ENCODE results near the gene CACNB3. TPM values are rescaled to one million over a fixed set of nuclear protein-coding genes. Genes with fewer than 3 reads are reported as not detected.

CACNB3 gene
- 83.1 TPM for total RNA-seq (ENCODE audit: unreplicated experiment)
- long read RNA-seq, partial matches to known transcripts: 1 of 5 reads
- long read RNA-seq, other reads (novel, unspliced or antisense): 3 of 5 reads

- Mint-ChIP-seq H3K36me3 (ENCODE audit: low read depth, unreplicated experiment) (peaks cover 16% of the 10 kb centered on the region), H3K4me3 (ENCODE audit: unreplicated experiment) (peak within 1 kb of the TSS; percentile 94), H3K27ac (ENCODE audit: unreplicated experiment) (no peak within 1 kb of the TSS), H3K27me3 (ENCODE audit: unreplicated experiment) (peaks cover 21% of the 10 kb centered on the region), H3K9me3 (ENCODE audit: unreplicated experiment) (no peaks in the 10 kb centered on the region), H3K4me1 (ENCODE audit: unreplicated experiment) (peaks cover 41% of the 10 kb centered on the region)
- peak; percentile 72 for DNase-seq (ENCODE audit: low spot score)
- TF ChIP-seq CTCF (IDR thresholded peaks at IDR 0.05; ENCODE audit: unreplicated experiment): no peak
Observed at GRCh38 chr12:48817873-48818830, at the start of gene CACNB3. Gene CACNB3, plus strand, starts transcription at chr12:48818496. Its CDS starts 434 bp downstream, at chr12:48818930.

- Mint-ChIP-seq H3K36me3 (ENCODE audit: low read depth, unreplicated experiment) (peaks cover 45% of the 10 kb centered on the region), H3K4me3 (ENCODE audit: unreplicated experiment) (peak overlapping the region; percentile 42), H3K4me1 (ENCODE audit: unreplicated experiment) (no peaks in the 10 kb centered on the region), H3K27me3 (ENCODE audit: unreplicated experiment) (peaks cover 6% of the 10 kb centered on the region), H3K9me3 (ENCODE audit: unreplicated experiment) (no peaks in the 10 kb centered on the region), H3K27ac (ENCODE audit: unreplicated experiment) (no peak overlapping the region)
- TF ChIP-seq CTCF (IDR thresholded peaks at IDR 0.05; ENCODE audit: unreplicated experiment): no peak
- DNase-seq (ENCODE audit: low spot score): no peak
Observed at GRCh38 chr12:48768736-48769135, 49.6 kb upstream of the CACNB3 start.

GRCh38 chr12:48770756-48771155, 47.5 kb upstream of the CACNB3 start:
- no peak overlapping the region for H3K27ac Mint-ChIP-seq (ENCODE audit: unreplicated experiment)
- H3K36me3 Mint-ChIP-seq (ENCODE audit: low read depth, unreplicated experiment): peaks cover 55% of the 10 kb centered on the region
- DNase-seq (ENCODE audit: low spot score): no peak
- TF ChIP-seq CTCF (IDR thresholded peaks at IDR 0.05; ENCODE audit: unreplicated experiment): no peak
- H3K4me1 Mint-ChIP-seq (ENCODE audit: unreplicated experiment): no peaks in the 10 kb centered on the region
- H3K9me3 Mint-ChIP-seq (ENCODE audit: unreplicated experiment): no peaks in the 10 kb centered on the region
- peaks cover 11% of the 10 kb centered on the region for H3K27me3 Mint-ChIP-seq (ENCODE audit: unreplicated experiment)
- no peak overlapping the region for H3K4me3 Mint-ChIP-seq (ENCODE audit: unreplicated experiment)

- no peak for TF ChIP-seq CTCF (IDR thresholded peaks at IDR 0.05; ENCODE audit: unreplicated experiment)
- no peak for DNase-seq (ENCODE audit: low spot score)
- no peaks in the 10 kb centered on the region for H3K4me1 Mint-ChIP-seq (ENCODE audit: unreplicated experiment)
- H3K36me3 Mint-ChIP-seq (ENCODE audit: low read depth, unreplicated experiment): peaks cover 47% of the 10 kb centered on the region
- H3K4me3 Mint-ChIP-seq (ENCODE audit: unreplicated experiment): peak overlapping the region; percentile 73
- H3K9me3 Mint-ChIP-seq (ENCODE audit: unreplicated experiment): no peaks in the 10 kb centered on the region
- peaks cover 11% of the 10 kb centered on the region for H3K27me3 Mint-ChIP-seq (ENCODE audit: unreplicated experiment)
- no peak overlapping the region for H3K27ac Mint-ChIP-seq (ENCODE audit: unreplicated experiment)
Observed at GRCh38 chr12:48771588-48772112, 46.6 kb upstream of the CACNB3 start.

- H3K4me3 Mint-ChIP-seq (ENCODE audit: unreplicated experiment): no peak overlapping the region
- H3K27me3 Mint-ChIP-seq (ENCODE audit: unreplicated experiment): peaks cover 21% of the 10 kb centered on the region
- H3K9me3 Mint-ChIP-seq (ENCODE audit: unreplicated experiment): no peaks in the 10 kb centered on the region
- no peak overlapping the region for H3K27ac Mint-ChIP-seq (ENCODE audit: unreplicated experiment)
- H3K36me3 Mint-ChIP-seq (ENCODE audit: low read depth, unreplicated experiment): peaks cover 62% of the 10 kb centered on the region
- no peak for TF ChIP-seq CTCF (IDR thresholded peaks at IDR 0.05; ENCODE audit: unreplicated experiment)
- no peak for DNase-seq (ENCODE audit: low spot score)
- H3K4me1 Mint-ChIP-seq (ENCODE audit: unreplicated experiment): no peaks in the 10 kb centered on the region
Observed at GRCh38 chr12:48773686-48774085, 44.6 kb upstream of the CACNB3 start.

Measured in endothelial cell (in vitro differentiated cells).